GM19023 (cell line): ENCODE data around the gene IREB2.
"Not testable (repeated sequence)": the region's sequence is repeated elsewhere in the genome, so short reads cannot be mapped to it uniquely, and the experiment has no call there.

ENCODE experiments used
- ATAC-seq: cut with Tn5 transposase; IDR thresholded peaks from one replicate; pipeline ENCODE4 v1.9.1; 2021; ENCODE audit warnings: mild to moderate bottlenecking, moderate library complexity; ENCODE audit not compliant: unreplicated experiment

The IREB2 gene

GRCh38 chr15:78437762-78438618 is at the start of gene IREB2:
TSS of gene IREB2 (plus strand) at chr15:78438216. CDS start at chr15:78438338, 122 bp downstream.
- peak; percentile 85 for ATAC-seq

- no peak for ATAC-seq
Observed at GRCh38 chr15:78388865-78389264, 49.2 kb upstream of the IREB2 start.

GRCh38 chr15:78389322-78389721 is 48.7 kb upstream of the IREB2 start:
- no peak for ATAC-seq

- ATAC-seq: no peak
Observed at GRCh38 chr15:78389738-78390137, 48.3 kb upstream of the IREB2 start.

- no peak for ATAC-seq
Observed at GRCh38 chr15:78390242-78390641, 47.8 kb upstream of the IREB2 start.

GRCh38 chr15:78390826-78391225 is 47.2 kb upstream of the IREB2 start:
- ATAC-seq: no peak

GRCh38 chr15:78391781-78392180 is 46.2 kb upstream of the IREB2 start:
- ATAC-seq: no peak

- no peak for ATAC-seq
Observed at GRCh38 chr15:78392430-78392829, 45.6 kb upstream of the IREB2 start.

GRCh38 chr15:78393137-78393536 is 44.9 kb upstream of the IREB2 start:
- ATAC-seq: no peak

GRCh38 chr15:78394026-78394425 is 44.0 kb upstream of the IREB2 start:
- ATAC-seq: no peak

- ATAC-seq: no peak
Observed at GRCh38 chr15:78394981-78395616, 42.9 kb upstream of the IREB2 start.

GRCh38 chr15:78396186-78396814 is 41.7 kb upstream of the IREB2 start:
- no peak for ATAC-seq

GRCh38 chr15:78396976-78397375 is 41.0 kb upstream of the IREB2 start:
- ATAC-seq: no peak

GRCh38 chr15:78397382-78397781 is 40.6 kb upstream of the IREB2 start:
- no peak for ATAC-seq

- ATAC-seq: no peak
Observed at GRCh38 chr15:78398076-78398825, 39.8 kb upstream of the IREB2 start.

GRCh38 chr15:78399091-78399490 is 38.9 kb upstream of the IREB2 start:
- no peak for ATAC-seq

- no peak for ATAC-seq
Observed at GRCh38 chr15:78402061-78402610, 35.9 kb upstream of the IREB2 start.

- no peak for ATAC-seq
Observed at GRCh38 chr15:78404125-78404524, 33.9 kb upstream of the IREB2 start.

GRCh38 chr15:78404796-78405195 is 33.2 kb upstream of the IREB2 start:
- ATAC-seq: not testable (repeated sequence)

- ATAC-seq: no peak
Observed at GRCh38 chr15:78405336-78405924, 32.6 kb upstream of the IREB2 start.
